Mucosa of descending colon (tissue), 3 donors: ENCODE data around the gene MMP28. TPM values are rescaled to one million over a fixed set of nuclear protein-coding genes. Genes with fewer than 3 reads are reported as not detected.

Experiments used
- ATAC-seq: fragments of 200-7000 bp; cut with Tn5 transposase; one replicate; pipeline ENCODE4 v1.9.1; 2020; ENCODE audit warnings: mild to moderate bottlenecking, moderate library complexity
- DNase-seq, 3 donors: peaks; one replicate each; pipeline ENCODE4 v3.0.0-alpha.2; 2020
- H3K36me3 ChIP-seq: fragments of 200-600 bp; one replicate; pipeline ENCODE4 v1.8.0; 2021; ENCODE audit warnings: low read depth, mild to moderate bottlenecking
- H3K4me1 ChIP-seq: fragments of 200-600 bp; one replicate; pipeline ENCODE4 v1.8.0; 2021; ENCODE audit warnings: low read depth, mild to moderate bottlenecking
- H3K4me3 ChIP-seq: fragments of 200-600 bp; one replicate; pipeline ENCODE4 v1.8.0; 2021; ENCODE audit warnings: mild to moderate bottlenecking
- H3K9me3 ChIP-seq: fragments of 200-600 bp; one replicate; pipeline ENCODE4 v1.8.0; 2021; ENCODE audit warnings: mild to moderate bottlenecking
- CTCF ChIP-seq: fragments of 200-600 bp; IDR thresholded peaks from one replicate; pipeline ENCODE4 v1.8.0; 2022; ENCODE audit warnings: antibody characterized with exemption, mild to moderate bottlenecking
- intact Hi-C, 2 donors: fragments of 100-400 bp; cut with DNase I in 1 of 2; cut with micrococcal nuclease in 1 of 2; formaldehyde crosslinking; loops; one replicate each; pipeline versions ENCODE4 v1.11.0 to v1.11.1; 2022; cut with DNase I, micrococcal nuclease
- total RNA-seq, 3 donors: library from RNA; stranded (reverse); fragmentation: NEBNext Ultra II Directional in 2 of 3; extraction: Animal tissue kit (Norgen Biotek cat#: 25700) in 2 of 3; gene quantifications; one replicate each; pipeline versions ENCODE4 v1.2.1 to v1.2.4, GENCODE V29; 2021 to 2023
- donor health status: DM: no; HTN: no; CAD: no; lungs with moderate emphysema.
- donor health status: DM: no; HTN: no; CAD: no.
- donor health status: DM: no; HTN: yes; CAD: no.

Gene MMP28
- total RNA-seq, 3 donors from 2014 or later: 31.0 to 82.4 (median 43.7) TPM

GRCh38 chr17:35740997-35741931 lies 54.2 kb downstream of the MMP28 start:
- peak; percentile 27 for ATAC-seq
- H3K36me3 ChIP-seq: no peaks in the 10 kb centered on the region

DNA sequence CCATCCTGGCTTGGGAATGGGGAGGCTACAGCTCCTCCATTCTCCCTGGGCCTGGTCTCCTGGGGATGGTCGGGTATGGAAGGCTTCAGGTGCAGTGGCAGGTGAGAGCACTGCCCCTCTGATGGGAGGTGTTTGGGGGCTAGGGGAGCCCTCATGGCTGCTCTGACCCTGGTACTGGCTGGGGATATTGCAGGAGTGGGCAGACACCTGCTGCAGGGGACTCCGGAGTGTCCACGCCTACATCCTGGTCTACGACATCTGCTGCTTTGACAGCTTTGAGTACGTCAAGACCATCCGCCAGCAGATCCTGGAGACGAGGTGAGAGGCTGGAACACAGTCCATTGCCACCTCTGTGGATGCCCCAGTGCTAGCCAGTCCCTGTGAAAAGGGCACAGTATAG lies 55.2 kb downstream of the MMP28 start:
- Histone ChIP-seq H3K9me3 (no peaks in the 10 kb centered on the region), H3K4me3 (no peak overlapping the region), H3K4me1 (peaks cover 3% of the 10 kb centered on the region), H3K36me3 (no peaks in the 10 kb centered on the region)
- ATAC-seq (no peak), DNase-seq (no peak)
- intact Hi-C loops: loop anchor here in 1 of 2 donors (10.0 kb wide), 1 partner anchor 135 kb away; no protein-coding TSS in a partner anchor
- TF ChIP-seq CTCF: no peak

More at GRCh38 chr17:35740997-35741931, 54.2 kb downstream of the MMP28 start:
- peaks cover 3% of the 10 kb centered on the region for H3K4me1 ChIP-seq
- TF ChIP-seq CTCF: no peak
- DNase-seq: no peak
- no peaks in the 10 kb centered on the region for H3K9me3 ChIP-seq
- intact Hi-C loops: loop anchor here in 1 of 2 donors (10.0 kb wide), 1 partner anchor 136 kb away; no protein-coding TSS in a partner anchor
- H3K4me3 ChIP-seq: no peak overlapping the region

GRCh38 chr17:35738519-35739133 lies 56.8 kb downstream of the MMP28 start:
- Histone ChIP-seq H3K9me3 (no peaks in the 10 kb centered on the region), H3K36me3 (no peaks in the 10 kb centered on the region), H3K4me3 (no peak overlapping the region), H3K4me1 (peaks cover 3% of the 10 kb centered on the region)
- TF ChIP-seq CTCF: no peak
- DNase-seq: no peak
- intact Hi-C loops: no loop called here
- ATAC-seq: no peak

GRCh38 chr17:35736236-35736635 lies 59.2 kb downstream of the MMP28 start:
- Histone ChIP-seq H3K9me3 (no peaks in the 10 kb centered on the region), H3K36me3 (no peaks in the 10 kb centered on the region), H3K4me1 (peaks cover 4% of the 10 kb centered on the region), H3K4me3 (no peak overlapping the region)
- TF ChIP-seq CTCF: no peak
- ATAC-seq (no peak), DNase-seq (no peak)
- intact Hi-C loops: no loop called here

DNA sequence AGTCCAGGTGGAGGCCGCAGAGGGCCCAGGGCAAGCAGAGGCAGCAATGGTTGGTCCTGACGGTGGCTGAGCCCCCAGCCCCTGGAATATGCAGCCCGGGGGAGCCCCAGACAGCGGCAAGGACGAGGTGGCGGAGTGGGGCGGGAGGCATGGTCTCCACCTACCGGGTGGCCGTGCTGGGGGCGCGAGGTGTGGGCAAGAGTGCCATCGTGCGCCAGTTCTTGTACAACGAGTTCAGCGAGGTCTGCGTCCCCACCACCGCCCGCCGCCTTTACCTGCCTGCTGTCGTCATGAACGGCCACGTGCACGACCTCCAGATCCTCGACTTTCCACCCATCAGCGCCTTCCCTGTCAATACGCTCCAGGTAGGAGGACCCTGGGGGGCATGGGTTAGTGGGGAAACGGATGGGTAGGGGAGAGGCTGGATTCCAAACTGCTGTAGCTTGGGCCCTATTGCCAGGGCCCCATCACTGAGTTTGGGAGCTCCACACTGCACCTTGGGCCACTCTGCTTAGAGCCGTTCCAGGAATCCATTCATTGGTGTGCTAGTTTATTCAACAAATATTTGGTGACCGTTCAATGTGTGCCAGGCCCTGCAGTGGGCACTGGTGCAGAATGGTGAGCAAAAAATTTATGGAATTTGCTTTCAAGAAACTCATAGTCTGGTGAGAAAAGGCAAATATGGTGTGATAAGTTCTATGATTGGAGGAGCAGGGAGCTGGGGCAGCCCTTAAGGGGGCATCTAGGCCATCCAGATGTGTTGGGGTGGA lies 60.2 kb downstream of the MMP28 start:
- peaks cover 8% of the 10 kb centered on the region for H3K4me1 ChIP-seq
- intact Hi-C loops: no loop called here
- no peak for TF ChIP-seq CTCF
- no peaks in the 10 kb centered on the region for H3K36me3 ChIP-seq
- no peak overlapping the region for H3K4me3 ChIP-seq
- DNase-seq (no peak), ATAC-seq (no peak)
- no peaks in the 10 kb centered on the region for H3K9me3 ChIP-seq
